ENCODE measurements around the gene CHAF1B. TPM values are rescaled to one million over a fixed set of nuclear protein-coding genes. Genes with fewer than 3 reads are reported as not detected.
A peak's percentile ranks its signal among the peaks of the same experiment; 100 is the strongest.

CHAF1B gene
- polyA plus RNA-seq, 1 of the 3 experiments (the other 2 are of a cell fraction) = 6.8 TPM

- TF ChIP-seq IRF3 (IDR thresholded peaks at IDR 0.05; ENCODE audit: low read depth, low read length) (no peak), NRF1 (IDR thresholded peaks at IDR 0.05; ENCODE audit: low read depth, low read length) (no peak), SMC3 (IDR thresholded peaks at IDR 0.05; ENCODE audit: low read depth, low read length) (no peak), TEAD4 (IDR thresholded peaks at IDR 0.05; ENCODE audit: borderline replicate concordance, insufficient read depth) (no peak), RFX5 (IDR thresholded peaks at IDR 0.05; ENCODE audit: low read length) (no peak), GABPA (IDR thresholded peaks at IDR 0.05; ENCODE audit: low read depth) (no peak), CHD2 (IDR thresholded peaks at IDR 0.05; ENCODE audit: low read length, partially characterized antibody) (no peak), SIN3A (IDR thresholded peaks at IDR 0.05; ENCODE audit: borderline replicate concordance, low read depth, low read length) (no peak)
Measured at GRCh38 chr21:36419241-36419640, 34.0 kb downstream of the CHAF1B start (continued).

GRCh38 chr21:36419996-36420395 is 34.8 kb downstream of the CHAF1B start:
- H3K27me3 ChIP-seq (ENCODE audit: insufficient read depth) = no peaks in the 10 kb centered on the region
- no peaks in the 10 kb centered on the region for H4K20me1 ChIP-seq (ENCODE audit: insufficient read depth)
- ChIA-PET POLR2A (no interaction called here), CTCF (interaction anchor here (0.7 to 0.9 kb wide), 2 partner anchors 9 to 11 kb away, joined by 3 to 9 read pairs; no protein-coding TSS in a partner anchor)
- no peak overlapping the region for H3K27ac ChIP-seq (ENCODE audit: low read depth in 2 of 2, low read length in 1 of 2)
- H3K79me2 ChIP-seq (ENCODE audit: insufficient read depth) = no peaks in the 10 kb centered on the region
- no peak overlapping the region for H2AFZ ChIP-seq (ENCODE audit: low read depth)
- 55% methylated on average over 8 of the region's 8 CpGs for WGBS (ENCODE audit: low lambda C conversion rate)
- no peaks in the 10 kb centered on the region for H3K9me3 ChIP-seq
- no peak overlapping the region for H3K9ac ChIP-seq
- H3F3A ChIP-seq (replicated peaks; ENCODE audit: insufficient read depth) = peaks cover 9% of the 10 kb centered on the region
- TF ChIP-seq TAF1 (IDR thresholded peaks at IDR 0.05; ENCODE audit: borderline replicate concordance, low read depth, low read length) = no peak
- TF ChIP-seq RAD21 (IDR thresholded peaks at IDR 0.05; ENCODE audit: low read length) = peak; percentile 81
- TF ChIP-seq SMC3 (IDR thresholded peaks at IDR 0.05; ENCODE audit: low read depth, low read length) = peak; percentile 79
- TF ChIP-seq CTCF (IDR thresholded peaks at IDR 0.05) = peak; percentile 81
- no peak for TF ChIP-seq RFX5 (IDR thresholded peaks at IDR 0.05; ENCODE audit: low read length)
- TF ChIP-seq RCOR1 (IDR thresholded peaks at IDR 0.05; ENCODE audit: low read length) = no peak
- no peak overlapping the region; a peak in 1 of 4 replicates for H3K4me3 ChIP-seq (ENCODE audit: low read depth in 2 of 2, low read length in 1 of 2)
- peaks cover 4 to 11% of the 10 kb centered on the region in 2 experiments for H3K36me3 ChIP-seq (replicated peaks in 1 of 2; ENCODE audit: control insufficient read depth in 1 of 2, insufficient read depth in 2 of 2, low read length in 1 of 2)
- H3K4me1 ChIP-seq (ENCODE audit: control insufficient read depth in 1 of 2, insufficient read depth in 2 of 2, low read depth in 1 of 2, low read length in 1 of 2) = peaks cover 0 to 5% of the 10 kb centered on the region in 2 experiments; a peak in 2 of 4 replicates
- no peaks in the 10 kb centered on the region for H3K9me2 ChIP-seq
- peak; percentile 85 for DNase-seq
- no peak overlapping the region for H3K4me2 ChIP-seq

Data from SK-N-SH (cell line).